HG03064 (cell line): ENCODE data around the gene PROKR1.
A peak's percentile ranks its signal among the peaks of the same experiment; 100 is the strongest.
"Not testable (repeated sequence)": the region's sequence is repeated elsewhere in the genome, so short reads cannot be mapped to it uniquely, and the experiment has no call there.

Source experiments
- ATAC-seq: cut with Tn5 transposase; IDR thresholded peaks from one replicate; pipeline ENCODE4 v1.9.1; 2021; ENCODE audit warnings: low read depth; ENCODE audit not compliant: unreplicated experiment

Gene PROKR1

DNA sequence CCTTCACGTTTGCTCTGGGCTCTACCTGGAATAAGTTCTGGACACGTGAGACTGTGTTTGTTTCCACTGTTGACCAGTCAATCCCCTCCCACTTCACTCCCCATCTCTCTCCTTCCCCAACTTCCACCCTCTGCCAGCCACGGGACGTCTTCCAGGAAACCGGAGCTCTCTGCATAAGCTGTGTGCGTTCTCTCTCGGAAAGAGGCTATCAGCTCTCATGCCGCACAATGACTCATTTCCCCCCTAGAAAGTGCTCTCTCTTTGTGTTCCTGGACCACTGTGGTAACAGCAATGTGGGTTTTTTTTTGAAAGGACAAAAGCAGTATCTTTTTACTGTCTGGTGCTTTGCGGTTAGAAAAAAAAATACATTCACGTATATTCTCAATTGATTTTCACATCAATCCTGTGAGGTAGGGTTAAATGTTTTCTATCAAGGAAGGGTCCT, 10.2 kb downstream of the PROKR1 start:
- ATAC-seq = no peak

DNA sequence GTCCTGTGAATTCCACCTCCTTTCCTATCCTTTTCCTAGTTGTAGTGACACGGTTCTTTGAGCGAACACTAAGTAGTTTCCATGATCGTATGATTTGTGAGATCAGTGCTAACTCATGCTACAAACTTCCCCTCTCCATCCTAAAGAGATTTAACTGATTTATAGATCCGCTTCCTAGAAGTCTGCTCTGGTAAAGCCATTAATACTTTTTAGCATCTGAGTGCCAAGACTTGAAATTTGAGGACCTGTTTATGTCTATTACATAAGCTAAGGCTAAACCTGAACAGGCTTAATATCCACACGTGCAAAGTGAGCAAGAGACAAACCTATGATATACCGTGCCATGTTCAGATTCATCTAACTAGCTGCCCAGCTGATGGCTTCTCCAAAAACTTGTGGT, 14.9 kb downstream of the PROKR1 start:
- ATAC-seq = no peak

GRCh38 chr2:68659081-68659480, 15.7 kb downstream of the PROKR1 start:
- ATAC-seq = no peak

GRCh38 chr2:68660658-68661057, 17.3 kb downstream of the PROKR1 start:
- no peak for ATAC-seq

- ATAC-seq = no peak
Observed at GRCh38 chr2:68662466-68662865, 19.1 kb downstream of the PROKR1 start.

DNA sequence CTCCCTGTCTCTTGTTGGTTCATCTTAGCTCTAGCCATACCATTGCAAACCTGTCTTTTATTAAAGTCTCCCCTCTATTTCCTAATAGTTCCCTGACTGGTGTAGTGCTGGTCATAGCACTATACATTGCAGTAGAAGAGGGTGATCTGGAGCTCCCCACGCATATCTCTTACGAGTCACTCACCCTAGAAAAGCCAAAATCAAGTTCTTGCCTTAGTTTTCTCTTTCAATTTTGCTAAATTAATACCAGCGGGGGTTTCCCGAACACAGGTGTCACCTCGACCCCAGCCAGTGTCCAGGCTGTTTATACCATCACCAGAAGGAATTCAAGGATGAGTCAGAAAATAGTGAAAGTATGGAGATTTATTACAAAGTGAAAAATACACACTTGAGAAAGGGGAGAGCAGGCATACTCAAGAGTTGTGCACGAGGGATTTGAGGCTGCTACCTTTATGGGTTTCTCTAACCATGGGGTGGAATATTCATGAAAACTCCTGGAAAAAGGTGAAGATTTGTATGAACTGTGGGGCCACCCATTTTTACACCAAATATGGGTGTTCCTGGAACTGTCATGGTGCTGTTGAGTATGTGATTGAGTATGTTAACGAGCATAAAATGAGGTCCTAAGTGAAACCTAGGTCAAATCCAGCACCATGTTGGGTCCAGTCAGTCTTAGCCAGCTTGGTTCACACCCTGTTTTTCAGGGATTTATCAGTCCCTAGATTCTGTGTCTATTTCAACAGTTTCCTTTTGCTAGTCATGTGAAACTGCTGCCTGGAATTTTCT, 20.2 kb downstream of the PROKR1 start:
- no peak for ATAC-seq

DNA sequence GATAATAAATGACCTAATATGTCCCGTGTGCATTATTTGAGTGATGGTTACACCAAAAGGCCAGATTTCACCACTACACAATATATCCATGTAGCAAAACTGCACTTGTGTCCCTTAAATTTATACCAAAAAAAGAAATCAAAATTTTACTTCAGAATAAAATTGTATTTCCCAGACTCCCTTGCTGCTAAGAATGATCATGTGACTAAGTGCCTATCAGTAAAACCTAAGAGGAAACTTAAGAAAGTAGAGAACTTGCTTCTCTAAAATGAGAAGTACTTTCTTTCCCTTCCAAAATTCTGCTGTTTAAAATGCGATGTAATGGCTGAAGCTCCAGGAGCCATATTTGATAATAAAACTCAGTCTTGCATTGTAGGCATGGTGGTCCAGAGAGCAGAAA, 24.0 kb downstream of the PROKR1 start:
- ATAC-seq = no peak

GRCh38 chr2:68669651-68670050, 26.3 kb downstream of the PROKR1 start:
- no peak for ATAC-seq

- ATAC-seq = no peak
Observed at GRCh38 chr2:68671961-68672360, 28.6 kb downstream of the PROKR1 start.

DNA sequence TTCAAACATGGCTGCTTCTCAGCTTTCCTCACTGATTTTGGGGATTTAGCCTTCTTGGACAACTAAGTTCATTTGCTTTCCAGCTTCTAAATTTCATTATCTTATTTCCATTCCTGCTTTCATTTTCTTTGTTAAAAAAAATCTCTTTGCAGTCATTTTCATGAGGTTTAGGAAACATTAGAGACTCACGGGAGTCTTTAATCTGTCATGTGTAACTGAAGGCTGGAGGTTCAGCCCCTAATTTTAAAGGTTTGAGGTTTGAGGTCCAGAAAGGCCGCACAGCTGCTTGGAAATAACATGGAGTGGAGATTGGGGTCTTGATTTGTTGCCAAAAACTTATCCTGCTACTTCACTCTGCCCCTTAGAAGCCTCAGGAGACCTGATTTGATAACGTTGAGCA, 30.3 kb downstream of the PROKR1 start:
- no peak for ATAC-seq

GRCh38 chr2:68675470-68675869, 32.1 kb downstream of the PROKR1 start:
- no peak for ATAC-seq

- not testable (repeated sequence) for ATAC-seq
Observed at GRCh38 chr2:68677837-68678236, 34.5 kb downstream of the PROKR1 start.

GRCh38 chr2:68679166-68679916, 36.0 kb downstream of the PROKR1 start:
- ATAC-seq = not testable (repeated sequence)

- not testable (repeated sequence) for ATAC-seq
Observed at GRCh38 chr2:68679917-68680267, 36.5 kb downstream of the PROKR1 start.

- no peak for ATAC-seq
Observed at GRCh38 chr2:68684197-68684596, 40.8 kb downstream of the PROKR1 start.

- ATAC-seq = no peak
Observed at GRCh38 chr2:68686178-68686577, 42.8 kb downstream of the PROKR1 start.

DNA sequence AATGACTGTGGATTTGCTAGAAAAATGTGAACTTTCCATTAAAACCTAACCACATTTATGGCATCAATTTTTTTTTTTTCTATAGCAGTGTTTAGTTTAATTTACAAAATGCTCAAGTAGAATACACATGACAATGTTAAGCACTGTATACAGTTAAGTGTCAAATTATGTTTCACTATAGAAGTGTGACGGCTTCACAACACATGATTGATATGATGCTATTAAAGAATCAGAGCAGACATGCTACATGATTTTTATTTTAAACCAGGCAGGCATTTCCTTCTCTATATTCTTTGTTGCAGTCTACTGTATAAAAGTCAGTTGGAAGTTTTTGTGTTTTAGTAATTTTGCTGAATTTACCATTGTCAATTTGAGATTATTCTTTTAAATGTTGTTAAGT, 43.6 kb downstream of the PROKR1 start:
- ATAC-seq = no peak

- ATAC-seq = peak; percentile 89
Observed at GRCh38 chr2:68689553-68690537, 46.5 kb downstream of the PROKR1 start.

GRCh38 chr2:68690851-68691250, 47.5 kb downstream of the PROKR1 start:
- no peak for ATAC-seq

DNA sequence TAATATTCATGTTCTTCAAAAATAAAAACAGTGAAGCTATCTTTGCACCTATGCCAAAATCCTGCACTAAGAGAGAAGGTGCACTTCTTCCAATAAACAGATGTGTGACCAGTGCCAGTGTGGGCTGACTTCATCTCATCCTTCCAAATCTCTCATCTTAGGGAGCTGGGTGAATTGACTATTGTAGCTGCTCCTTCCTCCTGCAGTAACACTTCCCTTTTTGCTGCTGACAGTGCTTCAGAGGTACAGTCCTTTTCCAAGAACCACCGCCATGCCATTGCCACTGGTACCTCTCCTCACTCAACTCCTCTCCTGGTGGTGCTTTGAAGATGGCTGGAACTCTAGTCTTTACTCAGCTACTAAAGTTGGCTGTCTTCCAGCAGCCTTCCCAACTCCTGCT, 49.1 kb downstream of the PROKR1 start:
- ATAC-seq = no peak

DNA sequence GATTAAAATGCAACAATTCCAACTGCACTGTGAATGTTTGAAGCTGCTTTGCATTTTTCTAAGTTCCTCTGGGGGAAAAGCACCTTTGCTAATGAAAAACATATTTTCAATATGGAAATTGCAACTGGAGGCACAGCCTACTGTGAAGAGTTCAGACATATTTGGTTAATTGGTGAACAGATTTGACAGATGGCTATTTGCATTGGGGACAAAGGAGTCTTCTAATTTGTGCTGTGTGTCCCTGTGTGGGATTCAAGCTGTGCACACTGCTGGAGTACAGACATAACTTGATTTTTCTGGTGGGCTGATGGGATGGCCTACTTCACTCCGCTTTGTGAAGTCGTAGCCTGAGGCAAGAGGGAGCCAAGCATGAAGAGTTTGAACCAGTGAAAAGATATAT, 50.6 kb downstream of the PROKR1 start:
- ATAC-seq = no peak
